A673 (cell line): ENCODE data around the gene SLIT3. TPM values are rescaled to one million over a fixed set of nuclear protein-coding genes. Genes with fewer than 3 reads are reported as not detected.

Experiments
- BruUV-seq: library from RNA; stranded (reverse); fragments of 400-500 nt; replicated peaks from 2 replicates; lab custom pipeline; 2021; lab: Mats Ljungman, UMichigan
- CTCF ChIA-PET: fragments of 300-600 bp; sonication (Branson Sonifier 250); formaldehyde crosslinking; loops from one replicate; lab custom pipeline; 2022; ENCODE audit warnings: antibody characterized with exemption; lab: Charles Lee
- POLR2A ChIA-PET: fragments of 300-600 bp; sonication (Branson Sonifier 250); formaldehyde crosslinking; loops from one replicate; lab custom pipeline; 2022; ENCODE audit warnings: antibody characterized with exemption; ENCODE audit not compliant: low non-redundant PET; lab: Charles Lee
- DNase-seq: peaks from one replicate; pipeline ENCODE4 v3.0.0-alpha.2; 2015; ENCODE audit warnings: low spot score
- H3K27ac ChIP-seq: fragments of 200-600 bp; sonication (generic); 2 replicates; pipeline ENCODE4 v1.5.1; 2016; ENCODE audit warnings: mixed run types, low read depth, mild to moderate bottlenecking, mixed read lengths, antibody characterized with exemption, low read length; ENCODE audit not compliant: poor library complexity, severe bottlenecking
- H3K27me3 ChIP-seq: fragments of 200-600 bp; sonication (generic); replicated peaks from 2 replicates; pipeline ENCODE4 v1.6.1; 2017; ENCODE audit warnings: mixed run types, low read depth, mild to moderate bottlenecking, mixed read lengths, antibody characterized with exemption, low read length; ENCODE audit not compliant: insufficient read depth, poor library complexity
- H3K36me3 ChIP-seq: fragments of 200-600 bp; sonication (generic); 2 replicates; pipeline ENCODE4 v1.6.1; 2016; ENCODE audit warnings: mixed run types, mild to moderate bottlenecking, mixed read lengths, antibody characterized with exemption, low read length; ENCODE audit not compliant: insufficient read depth, poor library complexity, severe bottlenecking
- H3K4me1 ChIP-seq: fragments of 200-600 bp; sonication (generic); 2 replicates; pipeline ENCODE4 v1.6.1; 2017; ENCODE audit warnings: mixed run types, mild to moderate bottlenecking, mixed read lengths, antibody characterized with exemption, low read length; ENCODE audit not compliant: insufficient read depth, poor library complexity, severe bottlenecking
- H3K4me3 ChIP-seq: fragments of 200-600 bp; sonication (generic); 2 replicates; pipeline ENCODE4 v1.5.1; 2016; ENCODE audit warnings: low read depth, mixed run types, mild to moderate bottlenecking, mixed read lengths, low read length; ENCODE audit not compliant: poor library complexity, severe bottlenecking
- H3K9me3 ChIP-seq: fragments of 200-600 bp; sonication (generic); 2 replicates; pipeline ENCODE4 v1.6.1; 2016; ENCODE audit warnings: mixed run types, low read depth, mild to moderate bottlenecking, mixed read lengths, antibody characterized with exemption, low read length; ENCODE audit not compliant: poor library complexity, severe bottlenecking
- EZH2 ChIP-seq: fragments of 200-600 bp; sonication (generic); IDR thresholded peaks from 2 replicates; pipeline ENCODE4 v1.6.1; 2017; ENCODE audit warnings: borderline replicate concordance, low read depth, mild to moderate bottlenecking, mixed read lengths, antibody characterized with exemption, low read length; ENCODE audit not compliant: poor library complexity, severe bottlenecking
- intact Hi-C: fragments of 100-400 bp; cut with micrococcal nuclease; formaldehyde crosslinking; loops from one replicate; pipeline ENCODE4 v1.10.0; 2022; ENCODE audit not compliant: unreplicated experiment
- total RNA-seq: library from RNA; stranded (reverse); gene quantifications from 2 replicates; pipeline ENCODE4 v1.2.3, GENCODE V29; 2021
- TF ChIP-seq, protein P1 (sequence below): fragments of 300-800, 200-600 bp; sonication (generic); conservative IDR thresholded peaks from 2 replicates; pipeline ENCODE4 v1.5.1; 2017; ENCODE audit warnings: low read depth, mild to moderate bottlenecking, antibody characterized with exemption, low read length, moderate library complexity, mixed read lengths

Gene SLIT3
- total RNA-seq, 1 experiment from 2014 or later = not detected

- no TSS peak for BruUV-seq
- DNase-seq = no peak
- Histone ChIP-seq H3K27ac (no peak overlapping the region), H3K9me3 (no peaks in the 10 kb centered on the region), H3K4me3 (no peak overlapping the region), H3K4me1 (no peaks in the 10 kb centered on the region), H3K36me3 (no peaks in the 10 kb centered on the region), H3K27me3 (no peaks in the 10 kb centered on the region)
- TF ChIP-seq EZH2 = no peak
- TF ChIP-seq, protein P1, sequence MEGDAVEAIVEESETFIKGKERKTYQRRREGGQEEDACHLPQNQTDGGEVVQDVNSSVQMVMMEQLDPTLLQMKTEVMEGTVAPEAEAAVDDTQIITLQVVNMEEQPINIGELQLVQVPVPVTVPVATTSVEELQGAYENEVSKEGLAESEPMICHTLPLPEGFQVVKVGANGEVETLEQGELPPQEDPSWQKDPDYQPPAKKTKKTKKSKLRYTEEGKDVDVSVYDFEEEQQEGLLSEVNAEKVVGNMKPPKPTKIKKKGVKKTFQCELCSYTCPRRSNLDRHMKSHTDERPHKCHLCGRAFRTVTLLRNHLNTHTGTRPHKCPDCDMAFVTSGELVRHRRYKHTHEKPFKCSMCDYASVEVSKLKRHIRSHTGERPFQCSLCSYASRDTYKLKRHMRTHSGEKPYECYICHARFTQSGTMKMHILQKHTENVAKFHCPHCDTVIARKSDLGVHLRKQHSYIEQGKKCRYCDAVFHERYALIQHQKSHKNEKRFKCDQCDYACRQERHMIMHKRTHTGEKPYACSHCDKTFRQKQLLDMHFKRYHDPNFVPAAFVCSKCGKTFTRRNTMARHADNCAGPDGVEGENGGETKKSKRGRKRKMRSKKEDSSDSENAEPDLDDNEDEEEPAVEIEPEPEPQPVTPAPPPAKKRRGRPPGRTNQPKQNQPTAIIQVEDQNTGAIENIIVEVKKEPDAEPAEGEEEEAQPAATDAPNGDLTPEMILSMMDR = no peak
- ChIA-PET POLR2A (no interaction called here), CTCF (no interaction called here)
- intact Hi-C loops = loop anchor here (5.0 kb wide), 1 partner anchor 241 kb away; no protein-coding TSS in a partner anchor
These were observed 352.2 kb downstream of the SLIT3 start for GRCh38 chr5:168948746-168949145.

GRCh38 chr5:168947212-168947868 is 353.6 kb downstream of the SLIT3 start:
- intact Hi-C loops = loop anchor here (5.0 kb wide), 1 partner anchor 240 kb away; no protein-coding TSS in a partner anchor
- ChIA-PET POLR2A (no interaction called here), CTCF (interaction anchor here (0.5 kb wide), 1 partner anchor 49 kb away, joined by 3 read pairs; no protein-coding TSS in a partner anchor)
- no TSS peak for BruUV-seq
- no peaks in the 10 kb centered on the region for H3K36me3 ChIP-seq
- no peaks in the 10 kb centered on the region for H3K4me1 ChIP-seq
- no peak for TF ChIP-seq EZH2
- TF ChIP-seq, protein P1 = peak; percentile 73
- no peak overlapping the region for H3K27ac ChIP-seq
- no peak overlapping the region for H3K4me3 ChIP-seq
- H3K27me3 ChIP-seq = peaks cover 12% of the 10 kb centered on the region
- peak; percentile 53 for DNase-seq
- no peaks in the 10 kb centered on the region for H3K9me3 ChIP-seq

- POLR2A ChIA-PET = no interaction called here
- Histone ChIP-seq H3K4me1 (no peaks in the 10 kb centered on the region), H3K27me3 (peaks cover 21% of the 10 kb centered on the region), H3K27ac (no peak overlapping the region), H3K9me3 (no peaks in the 10 kb centered on the region), H3K4me3 (no peak overlapping the region), H3K36me3 (no peaks in the 10 kb centered on the region)
- TF ChIP-seq EZH2 = no peak
- TF ChIP-seq, protein P1 = peak; percentile 35
- BruUV-seq = no TSS peak
- DNase-seq = peak; percentile 7
- CTCF ChIA-PET = no interaction called here
- intact Hi-C loops = loop anchor here (5.0 kb wide), 1 partner anchor 239 kb away; no protein-coding TSS in a partner anchor
These were observed 354.6 kb downstream of the SLIT3 start for GRCh38 chr5:168946363-168946762.
